Activated T-helper 9 cell treated with anti-CD3 and anti-CD28 coated beads, Interleukin-2, amount 50 U/mL, for 16 hours (primary cell): ENCODE results near the gene DAZAP2.

ENCODE experiments used
- DNase-seq: peaks from one replicate; pipeline ENCODE4 v3.0.0-alpha.2; 2020; ENCODE audit warnings: low read depth

Gene DAZAP2, protein sequence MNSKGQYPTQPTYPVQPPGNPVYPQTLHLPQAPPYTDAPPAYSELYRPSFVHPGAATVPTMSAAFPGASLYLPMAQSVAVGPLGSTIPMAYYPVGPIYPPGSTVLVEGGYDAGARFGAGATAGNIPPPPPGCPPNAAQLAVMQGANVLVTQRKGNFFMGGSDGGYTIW

GRCh38 chr12:51238510-51239334 is at the start of gene DAZAP2:
Gene DAZAP2, plus strand, starts transcription at chr12:51238826. Its CDS starts 82 bp downstream, at chr12:51238908.
- peak; percentile 93 for DNase-seq

DNA sequence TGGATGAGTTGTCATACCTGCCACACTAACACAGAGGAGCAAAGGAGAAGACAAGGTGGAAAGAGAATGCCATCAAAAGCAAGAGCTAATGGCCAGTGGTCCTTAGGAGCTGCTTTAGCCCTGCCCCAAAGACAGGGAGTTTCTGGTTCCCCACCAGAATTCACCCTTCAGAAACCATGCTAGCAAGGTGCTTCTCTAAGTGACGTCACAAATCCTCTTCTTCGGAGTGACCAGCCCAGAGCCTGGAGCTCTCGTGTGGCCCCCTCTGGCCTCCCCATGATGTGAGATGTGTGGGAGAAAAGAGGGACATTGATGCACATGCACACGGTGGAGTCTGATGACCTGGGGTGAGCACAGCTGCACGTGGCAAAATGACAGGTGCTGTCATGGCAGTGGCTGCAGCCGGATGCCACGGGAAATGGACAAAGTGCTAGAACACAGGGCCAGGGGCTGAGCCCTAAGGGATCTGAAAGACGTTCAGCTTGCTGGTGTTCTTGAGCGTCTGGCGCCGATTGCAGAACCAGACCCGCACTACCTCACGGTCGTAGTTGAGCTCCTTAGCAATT is 48.8 kb upstream of the DAZAP2 start:
- DNase-seq, result no peak

- DNase-seq, result no peak
Observed at GRCh38 chr12:51190820-51191219, 47.8 kb upstream of the DAZAP2 start.

GRCh38 chr12:51191516-51192283 is 46.9 kb upstream of the DAZAP2 start:
- DNase-seq, result no peak

- DNase-seq, result no peak
Observed at GRCh38 chr12:51192284-51192671, 46.3 kb upstream of the DAZAP2 start.

DNA sequence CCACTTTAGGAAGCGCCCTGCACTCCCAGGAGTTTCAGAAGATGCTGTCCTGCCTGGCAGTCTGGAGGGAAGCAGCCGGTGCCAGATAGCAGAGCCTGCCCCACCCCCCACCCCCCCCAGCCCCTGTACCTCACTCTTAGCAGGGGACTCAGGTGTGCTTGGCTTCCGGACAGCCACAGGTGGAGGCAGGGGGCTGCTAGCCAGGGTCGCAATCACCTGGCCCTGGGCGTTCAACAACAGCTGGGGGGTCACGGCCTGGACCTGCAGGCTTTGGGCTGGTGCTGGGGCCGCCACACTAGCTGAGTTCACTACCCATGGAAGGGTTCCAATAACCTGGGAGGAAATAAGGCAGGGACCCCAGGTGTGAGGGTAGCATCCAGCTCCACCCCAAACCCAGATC is 42.8 kb upstream of the DAZAP2 start:
- DNase-seq, result no peak

DNA sequence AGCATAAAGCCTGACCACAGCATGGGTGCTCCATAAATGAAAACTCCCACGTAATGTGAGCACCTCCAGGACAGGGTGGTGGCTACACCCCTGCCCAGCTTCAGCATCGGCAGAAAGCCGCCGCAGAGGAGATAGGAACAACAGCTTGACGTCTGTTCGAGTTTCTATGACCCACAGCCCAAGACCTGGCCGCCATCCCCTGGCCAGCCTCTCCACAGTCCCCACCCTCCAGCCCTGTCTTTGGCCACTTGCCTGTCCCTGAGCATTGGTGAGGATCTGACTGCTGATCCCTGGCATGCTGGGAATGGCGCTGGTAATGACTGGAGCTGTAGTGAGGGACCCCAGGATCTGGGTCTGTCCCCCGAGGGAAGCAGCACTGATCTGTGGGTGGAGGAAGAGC is 42.1 kb upstream of the DAZAP2 start:
- DNase-seq, result no peak

GRCh38 chr12:51197736-51198567 is 40.7 kb upstream of the DAZAP2 start:
- DNase-seq, result no peak

GRCh38 chr12:51198568-51199365 is 39.9 kb upstream of the DAZAP2 start:
- no peak for DNase-seq

DNA sequence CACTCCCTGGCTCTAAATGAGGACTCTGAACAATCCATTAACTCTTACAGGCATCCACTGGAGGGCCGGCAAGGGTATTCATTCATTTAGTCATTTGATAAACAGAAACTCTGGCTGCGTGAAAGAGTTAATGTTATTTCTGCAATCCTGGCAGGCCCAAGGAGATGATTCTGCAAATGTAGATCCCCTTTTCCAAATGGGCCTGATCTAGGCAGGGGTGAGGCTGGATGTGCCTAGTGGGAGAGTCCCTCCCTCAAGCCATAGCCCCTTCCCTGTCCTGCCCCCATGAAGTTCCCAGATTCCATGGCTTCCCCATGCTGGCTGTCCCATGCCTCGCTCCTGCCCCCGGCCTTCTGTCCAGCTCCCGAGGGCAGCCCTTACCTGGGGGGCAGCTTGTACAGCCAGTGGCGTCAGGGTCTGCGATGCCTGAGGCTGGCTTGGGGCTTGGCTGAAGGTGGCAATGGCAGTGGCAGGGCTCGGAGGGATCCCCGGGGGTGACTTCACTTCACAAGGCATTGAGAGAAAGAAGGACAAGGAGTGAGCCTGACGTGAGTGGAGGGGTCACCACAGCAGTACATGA is 39.2 kb upstream of the DAZAP2 start:
- DNase-seq, result no peak

DNA sequence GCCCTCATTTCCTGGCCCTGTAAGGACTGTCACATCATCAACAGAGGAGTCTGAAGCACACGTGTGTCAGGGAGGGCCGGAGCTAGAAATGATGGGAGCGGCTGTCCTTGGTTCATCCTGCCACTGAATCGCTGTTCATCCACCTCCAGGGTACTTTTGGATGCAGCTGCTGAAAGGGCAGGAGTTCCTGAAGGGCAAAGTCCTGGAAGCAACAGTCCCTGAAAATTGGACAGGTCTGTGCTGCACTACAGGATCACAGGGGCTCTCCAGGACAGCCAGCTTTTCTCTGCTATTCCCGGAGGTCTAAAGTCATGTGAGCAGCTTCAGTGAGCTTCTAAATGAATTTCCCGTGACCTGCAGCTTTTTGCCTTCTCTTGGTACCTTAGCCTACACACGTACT is 38.5 kb upstream of the DAZAP2 start:
- no peak for DNase-seq

GRCh38 chr12:51200806-51201205 is 37.8 kb upstream of the DAZAP2 start:
- DNase-seq, result no peak

DNA sequence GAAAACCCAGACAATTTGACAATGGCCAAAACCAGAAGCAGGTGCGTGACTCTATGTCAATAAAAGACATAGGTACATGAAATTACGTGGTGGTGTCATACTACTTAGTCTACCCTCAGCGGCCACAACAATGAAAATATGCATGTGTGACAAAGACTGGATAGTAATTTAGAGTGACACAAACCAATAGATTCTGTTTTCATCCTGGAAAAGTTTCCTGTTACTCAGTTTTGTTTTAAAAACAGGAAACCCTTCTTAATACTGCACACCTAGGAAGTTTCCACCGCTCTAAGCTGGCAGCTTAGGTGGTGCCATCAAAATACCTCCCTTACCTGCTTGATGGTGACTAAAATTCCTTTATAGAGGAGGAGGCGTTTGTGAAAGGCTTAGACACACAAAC is 35.9 kb upstream of the DAZAP2 start:
- DNase-seq, result no peak

- DNase-seq, result no peak
Observed at GRCh38 chr12:51205350-51205749, 33.3 kb upstream of the DAZAP2 start.

DNA sequence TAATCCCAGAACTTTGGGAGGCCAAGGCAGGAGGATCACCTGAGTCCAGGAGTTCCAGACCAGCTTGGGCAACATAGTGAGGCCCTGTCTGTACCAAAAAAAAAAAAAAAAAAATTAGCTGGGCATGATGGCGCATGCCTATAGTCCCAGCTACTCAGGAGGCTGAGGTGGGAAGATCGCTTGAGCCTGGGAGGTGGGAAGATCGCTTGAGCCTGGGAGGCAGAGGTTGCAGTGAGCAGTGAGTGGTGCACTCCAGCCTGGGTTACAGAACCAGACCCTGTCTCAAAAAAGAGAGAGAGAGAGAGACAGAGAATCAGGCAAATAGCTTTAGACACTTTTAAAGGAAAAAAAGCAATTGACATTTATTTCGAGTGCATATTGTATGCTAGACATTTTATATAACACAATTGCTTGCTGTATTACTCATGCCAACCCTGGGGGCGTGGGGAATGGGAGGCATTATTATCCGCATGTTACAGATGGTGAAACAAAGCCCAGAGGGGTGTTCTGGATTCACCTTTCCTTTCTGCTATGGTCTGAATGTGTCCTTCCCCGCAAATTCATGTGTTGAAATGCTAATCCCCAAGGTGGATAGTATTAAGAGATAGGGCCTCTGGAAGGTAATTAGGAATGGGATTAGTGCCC is 30.5 kb upstream of the DAZAP2 start:
- DNase-seq, result no peak

GRCh38 chr12:51209259-51209658 is 29.4 kb upstream of the DAZAP2 start:
- no peak for DNase-seq

- DNase-seq, result no peak
Observed at GRCh38 chr12:51210690-51211395, 27.8 kb upstream of the DAZAP2 start.

DNA sequence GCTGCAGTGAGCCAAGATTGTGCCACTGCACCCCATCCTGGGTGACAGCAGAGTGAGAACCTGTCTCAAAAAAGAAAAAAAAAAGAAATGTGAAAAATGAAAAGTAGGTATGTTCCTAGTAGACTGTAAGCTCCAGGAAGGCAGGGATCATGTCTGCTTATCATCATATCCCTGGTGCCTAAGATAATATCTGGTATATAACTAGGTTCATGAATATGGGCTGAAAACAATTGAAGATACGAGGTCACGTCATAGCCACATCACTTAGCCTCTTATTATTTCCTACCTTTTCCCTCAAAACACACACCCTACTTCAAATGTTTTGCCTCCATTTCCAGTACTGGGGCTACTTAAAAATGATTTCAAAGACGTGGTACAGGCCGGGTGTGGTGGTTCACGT is 23.7 kb upstream of the DAZAP2 start:
- DNase-seq, result no peak

DNA sequence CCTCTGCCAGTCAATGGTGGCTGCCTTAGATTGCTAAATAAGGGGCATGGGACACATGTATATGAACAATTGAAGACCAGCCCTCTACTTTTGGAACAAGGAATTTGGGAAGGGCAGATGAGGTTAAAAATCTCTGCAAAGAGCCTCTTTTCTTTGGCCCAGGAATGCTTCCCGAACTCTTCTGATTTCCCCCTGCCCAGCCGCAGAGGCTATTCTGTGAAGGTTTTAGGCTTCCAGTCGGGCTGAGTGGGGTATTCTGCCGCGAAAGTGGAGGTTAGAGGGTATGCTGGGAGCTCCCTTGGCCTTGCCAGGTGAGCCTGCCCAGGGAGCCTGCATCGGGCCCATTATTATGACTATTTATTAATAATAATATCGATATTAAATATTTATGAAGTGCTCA is 22.0 kb upstream of the DAZAP2 start:
- DNase-seq, result no peak
